ENCODE data around the gene PSMB5. TPM values are rescaled to one million over a fixed set of nuclear protein-coding genes. Genes with fewer than 3 reads are reported as not detected.

The PSMB5 gene
- total and polyA plus RNA-seq, 2 of the 13 experiments (the other 11 are each of a cell fraction or from before 2014, with no cell fraction given), result 705 to 871 TPM

- TF ChIP-seq KLF16 (CRISPR knock-in tag; IDR thresholded peaks at IDR 0.05), result no peak
- no peak for TF ChIP-seq DBP (CRISPR knock-in tag; IDR thresholded peaks at IDR 0.05; ENCODE audit: not compliant biosample characterization)
- no peak for TF ChIP-seq ELF4 (CRISPR knock-in tag; IDR thresholded peaks at IDR 0.05; ENCODE audit: borderline replicate concordance)
- no peak for TF ChIP-seq NONO (IDR thresholded peaks at IDR 0.05)
- no peak; the same call in 1 of the 2 replicates for TF ChIP-seq NONO (CRISPR knock-in tag; conservative IDR thresholded peaks at IDR 0.05)
- peak; percentile 45 for TF ChIP-seq IKZF4 (CRISPR knock-in tag; IDR thresholded peaks at IDR 0.05; ENCODE audit: borderline replicate concordance, low read depth, not compliant biosample characterization)
- TF ChIP-seq, protein P1, sequence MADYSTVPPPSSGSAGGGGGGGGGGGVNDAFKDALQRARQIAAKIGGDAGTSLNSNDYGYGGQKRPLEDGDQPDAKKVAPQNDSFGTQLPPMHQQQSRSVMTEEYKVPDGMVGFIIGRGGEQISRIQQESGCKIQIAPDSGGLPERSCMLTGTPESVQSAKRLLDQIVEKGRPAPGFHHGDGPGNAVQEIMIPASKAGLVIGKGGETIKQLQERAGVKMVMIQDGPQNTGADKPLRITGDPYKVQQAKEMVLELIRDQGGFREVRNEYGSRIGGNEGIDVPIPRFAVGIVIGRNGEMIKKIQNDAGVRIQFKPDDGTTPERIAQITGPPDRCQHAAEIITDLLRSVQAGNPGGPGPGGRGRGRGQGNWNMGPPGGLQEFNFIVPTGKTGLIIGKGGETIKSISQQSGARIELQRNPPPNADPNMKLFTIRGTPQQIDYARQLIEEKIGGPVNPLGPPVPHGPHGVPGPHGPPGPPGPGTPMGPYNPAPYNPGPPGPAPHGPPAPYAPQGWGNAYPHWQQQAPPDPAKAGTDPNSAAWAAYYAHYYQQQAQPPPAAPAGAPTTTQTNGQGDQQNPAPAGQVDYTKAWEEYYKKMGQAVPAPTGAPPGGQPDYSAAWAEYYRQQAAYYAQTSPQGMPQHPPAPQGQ (CRISPR knock-in tag; IDR thresholded peaks at IDR 0.05; ENCODE audit: borderline replicate concordance), result 0 out of 2 replicates have a peak, but pooled peaks have one; percentile 8
- 0 out of 2 replicates have a peak, but pooled peaks have one; percentile 22 for TF ChIP-seq MXD1 (CRISPR knock-in tag; IDR thresholded peaks at IDR 0.05)
- TF ChIP-seq ZNF142 (CRISPR knock-in tag; IDR thresholded peaks at IDR 0.05), result no peak
- TF ChIP-seq HHEX (CRISPR knock-in tag; IDR thresholded peaks at IDR 0.05), result 0 out of 2 replicates have a peak, but pooled peaks have one; percentile 22
- no peak for TF ChIP-seq ZBTB4 (CRISPR knock-in tag; IDR thresholded peaks at IDR 0.05; ENCODE audit: borderline replicate concordance)
- no peak for TF ChIP-seq CENPT (CRISPR knock-in tag; IDR thresholded peaks at IDR 0.05; ENCODE audit: low read depth)
- TF ChIP-seq CHD4 (IDR thresholded peaks at IDR 0.05; ENCODE audit: borderline replicate concordance, low read length), result no peak
Observed at GRCh38 chr14:23067847-23068788, 33.4 kb upstream of the PSMB5 start (continued).
